ENCODE results near the gene VCL. TPM values are rescaled to one million over a fixed set of nuclear protein-coding genes. Genes with fewer than 3 reads are reported as not detected.

The VCL gene
- total and polyA plus RNA-seq, 9 of the 15 experiments (the other 6 are each of a cell fraction or from before 2014, with no cell fraction given), result 29.8 to 186 (median 76.4) TPM

DNA sequence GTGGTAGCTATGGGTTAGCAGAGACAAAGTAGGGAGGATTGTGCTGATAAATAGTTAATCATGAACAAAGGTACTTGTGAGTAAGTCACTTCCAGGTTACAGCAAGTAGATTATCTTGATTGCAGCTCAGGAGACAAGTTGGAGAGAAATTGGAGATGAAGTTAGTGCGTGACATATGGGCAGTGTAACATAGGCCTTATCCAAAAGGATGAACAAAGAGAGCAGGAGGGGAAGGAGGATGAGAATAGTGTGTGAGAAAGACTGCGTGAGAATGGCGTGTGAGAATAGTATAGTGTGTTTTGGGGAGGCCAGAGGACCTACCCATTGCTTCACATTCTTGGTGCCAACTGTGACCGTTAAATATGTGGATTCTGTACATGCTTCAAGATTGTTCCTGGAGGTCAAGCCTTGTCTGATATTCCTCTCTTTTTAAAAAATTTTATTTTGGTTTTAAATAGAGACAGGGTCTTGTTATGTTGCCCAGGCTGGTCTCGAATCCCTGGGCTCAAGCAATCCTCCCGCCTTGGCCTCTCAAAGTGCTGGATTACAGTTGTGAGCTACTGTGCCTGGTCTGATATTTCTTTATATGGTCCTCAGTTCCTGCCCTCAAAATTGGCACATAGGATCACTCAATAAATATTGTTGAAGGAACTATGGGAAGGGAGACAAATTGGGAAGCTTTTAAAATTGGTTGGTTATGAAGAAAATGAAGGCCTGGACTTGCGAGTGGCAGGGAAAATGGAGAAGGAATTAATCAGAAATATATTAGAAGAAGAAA is 3.2 kb downstream of the VCL start:
- peaks cover 19% of the 10 kb centered on the region; the same call in 1 of the 2 replicates for H4K20me1 ChIP-seq (replicated peaks; ENCODE audit: control insufficient read depth, insufficient read depth, low read length)
- no peaks in the 10 kb centered on the region for H3K9me3 ChIP-seq (replicated peaks; ENCODE audit: control insufficient read depth, insufficient read depth, low read depth, low read length)
- POLR2A ChIA-PET, result interaction anchor here (0.7 to 8.8 kb wide), 16 partner anchors 8 to 218 kb away, joined by 3 to 109 read pairs (median 6); partner anchors contain the start of gene PLAU
- WGBS (ENCODE audit: insufficient coverage, low coverage, missing lambda C conversion rate), result 53% methylated on average over 7 of the region's 7 CpGs
- H3K4me3 ChIP-seq, result peak overlapping the region; percentile 4; the same call in 1 of the 2 replicates
- in situ Hi-C loops (cut with MboI), result no loop called here
- FAIRE-seq (peak; percentile 35), DNase-seq (ENCODE audit: extremely low read depth in 1 of 4, low spot score in 3 of 4) (no peak), ATAC-seq (no peak)
- peaks cover 78% of the 10 kb centered on the region for H3K79me2 ChIP-seq (ENCODE audit: control insufficient read depth, insufficient read depth, low read length)
- H3K36me3 ChIP-seq (ENCODE audit: control insufficient read depth, insufficient read depth, low read length), result peaks cover 44% of the 10 kb centered on the region
- H3K9me1 ChIP-seq (ENCODE audit: control insufficient read depth, insufficient read depth, low read length), result no peaks in the 10 kb centered on the region
- no peaks in the 10 kb centered on the region; a peak in 1 of 5 replicates for H3K27me3 ChIP-seq (ENCODE audit: control insufficient read depth in 2 of 2, insufficient read depth in 2 of 2, low read length in 2 of 2)
- CTCF ChIA-PET (ENCODE audit: low intra/inter-chr PET ratio), result interaction anchor here (0.5 kb wide), 1 partner anchor 1186 kb away, joined by 4 read pairs; no protein-coding TSS in a partner anchor
- peaks cover 37 to 44% of the 10 kb centered on the region in 2 experiments for H3K4me1 ChIP-seq (replicated peaks in 1 of 2; ENCODE audit: control insufficient read depth in 2 of 2, insufficient read depth in 2 of 2, low read length in 2 of 2)
- H3K27ac ChIP-seq (ENCODE audit: extremely low read depth, low read depth, low read length), result peak overlapping the region; percentile 49; the same call in 1 of the 3 replicates
- H2AFZ ChIP-seq (ENCODE audit: low read depth, low read length), result no peak overlapping the region
- peak overlapping the region; percentile 99 for H3K4me2 ChIP-seq (ENCODE audit: insufficient read depth, low read length)
- no TSS peak for BruUV-seq (replicated peaks)
- H3K9ac ChIP-seq (ENCODE audit: insufficient read depth in 1 of 2, low read depth in 2 of 2, low read length in 2 of 2), result peak overlapping the region in 1 of 2 experiments; percentile 29; a peak in 1 of 4 replicates
- intact Hi-C loops (cut with micrococcal nuclease), result no loop called here
- peak; percentile 50 for TF ChIP-seq KDM5B (IDR thresholded peaks at IDR 0.05; ENCODE audit: insufficient replicate concordance, low read depth, low read length)
- peak; percentile 55 for TF ChIP-seq SUPT5H (IDR thresholded peaks at IDR 0.05)
- TF ChIP-seq, protein P1, sequence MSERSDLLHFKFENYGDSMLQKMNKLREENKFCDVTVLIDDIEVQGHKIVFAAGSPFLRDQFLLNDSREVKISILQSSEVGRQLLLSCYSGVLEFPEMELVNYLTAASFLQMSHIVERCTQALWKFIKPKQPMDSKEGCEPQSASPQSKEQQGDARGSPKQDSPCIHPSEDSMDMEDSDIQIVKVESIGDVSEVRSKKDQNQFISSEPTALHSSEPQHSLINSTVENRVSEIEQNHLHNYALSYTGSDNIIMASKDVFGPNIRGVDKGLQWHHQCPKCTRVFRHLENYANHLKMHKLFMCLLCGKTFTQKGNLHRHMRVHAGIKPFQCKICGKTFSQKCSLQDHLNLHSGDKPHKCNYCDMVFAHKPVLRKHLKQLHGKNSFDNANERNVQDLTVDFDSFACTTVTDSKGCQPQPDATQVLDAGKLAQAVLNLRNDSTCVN (CRISPR knock-in tag; IDR thresholded peaks at IDR 0.05), result peak; percentile 70; the same call in 1 of the 2 replicates
- no peak for TF ChIP-seq ZNF79 (CRISPR knock-in tag; IDR thresholded peaks at IDR 0.05; ENCODE audit: low read depth)
- peak; percentile 46; the same call in 1 of the 2 replicates for TF ChIP-seq ZEB2 (IDR thresholded peaks at IDR 0.05)
- TF ChIP-seq POLR2A (conservative IDR thresholded peaks at IDR 0.05), result peak; percentile 66
- 0 out of 4 replicates have a peak, but pooled peaks of 1 of the 2 experiments have one; percentile 12 for TF ChIP-seq MAZ (CRISPR knock-in tag; conservative IDR thresholded peaks at IDR 0.05 in 1 of 2, IDR thresholded peaks at IDR 0.05 in 1 of 2)
- peak; percentile 48; the same call in 1 of the 2 replicates for TF ChIP-seq ARID1B (IDR thresholded peaks at IDR 0.05)
- TF ChIP-seq CCNT2 (IDR thresholded peaks at IDR 0.05; ENCODE audit: borderline replicate concordance, extremely low read depth, insufficient read length, low read depth, low read length), result no peak
- peak in 1 of 2 experiments; percentile 64; a peak in 1 of 4 replicates for TF ChIP-seq SRF (CRISPR knock-in tag; IDR thresholded peaks at IDR 0.05)
- TF ChIP-seq SIRT6 (IDR thresholded peaks at IDR 0.05; ENCODE audit: low read depth, low read length), result no peak
- TF ChIP-seq, protein P2, sequence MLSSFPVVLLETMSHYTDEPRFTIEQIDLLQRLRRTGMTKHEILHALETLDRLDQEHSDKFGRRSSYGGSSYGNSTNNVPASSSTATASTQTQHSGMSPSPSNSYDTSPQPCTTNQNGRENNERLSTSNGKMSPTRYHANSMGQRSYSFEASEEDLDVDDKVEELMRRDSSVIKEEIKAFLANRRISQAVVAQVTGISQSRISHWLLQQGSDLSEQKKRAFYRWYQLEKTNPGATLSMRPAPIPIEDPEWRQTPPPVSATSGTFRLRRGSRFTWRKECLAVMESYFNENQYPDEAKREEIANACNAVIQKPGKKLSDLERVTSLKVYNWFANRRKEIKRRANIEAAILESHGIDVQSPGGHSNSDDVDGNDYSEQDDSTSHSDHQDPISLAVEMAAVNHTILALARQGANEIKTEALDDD (IDR thresholded peaks at IDR 0.05), result peak; percentile 93
- 0 out of 2 replicates have a peak, but pooled peaks have one; percentile 17 for TF ChIP-seq CTBP1 (IDR thresholded peaks at IDR 0.05; ENCODE audit: borderline replicate concordance)
- TF ChIP-seq, protein P3, sequence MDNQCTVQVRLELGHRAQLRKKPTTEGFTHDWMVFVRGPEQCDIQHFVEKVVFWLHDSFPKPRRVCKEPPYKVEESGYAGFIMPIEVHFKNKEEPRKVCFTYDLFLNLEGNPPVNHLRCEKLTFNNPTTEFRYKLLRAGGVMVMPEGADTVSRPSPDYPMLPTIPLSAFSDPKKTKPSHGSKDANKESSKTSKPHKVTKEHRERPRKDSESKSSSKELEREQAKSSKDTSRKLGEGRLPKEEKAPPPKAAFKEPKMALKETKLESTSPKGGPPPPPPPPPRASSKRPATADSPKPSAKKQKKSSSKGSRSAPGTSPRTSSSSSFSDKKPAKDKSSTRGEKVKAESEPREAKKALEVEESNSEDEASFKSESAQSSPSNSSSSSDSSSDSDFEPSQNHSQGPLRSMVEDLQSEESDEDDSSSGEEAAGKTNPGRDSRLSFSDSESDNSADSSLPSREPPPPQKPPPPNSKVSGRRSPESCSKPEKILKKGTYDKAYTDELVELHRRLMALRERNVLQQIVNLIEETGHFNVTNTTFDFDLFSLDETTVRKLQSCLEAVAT (IDR thresholded peaks at IDR 0.05), result 0 out of 4 replicates have a peak, but pooled peaks of 1 of the 2 experiments have one; percentile 32
- TF ChIP-seq SAP30 (IDR thresholded peaks at IDR 0.05; ENCODE audit: borderline replicate concordance, insufficient read depth, low read depth, low read length, poor library complexity, severe bottlenecking), result no peak
- TF ChIP-seq POLR2B (IDR thresholded peaks at IDR 0.05; ENCODE audit: low read depth, partially characterized antibody), result peak; percentile 21
- peak; percentile 30 for TF ChIP-seq BRD9 (IDR thresholded peaks at IDR 0.05; ENCODE audit: low read depth, partially characterized antibody)

All from K562 (cell line).